ENCODE measurements around the gene ISG15. TPM values are rescaled to one million over a fixed set of nuclear protein-coding genes. Genes with fewer than 3 reads are reported as not detected.
"Not testable (repeated sequence)": the region's sequence is repeated elsewhere in the genome, so short reads cannot be mapped to it uniquely, and the experiment has no call there.

ISG15 gene
- total RNA-seq, 1 donor from 2014 or later, result 109 TPM

DNA sequence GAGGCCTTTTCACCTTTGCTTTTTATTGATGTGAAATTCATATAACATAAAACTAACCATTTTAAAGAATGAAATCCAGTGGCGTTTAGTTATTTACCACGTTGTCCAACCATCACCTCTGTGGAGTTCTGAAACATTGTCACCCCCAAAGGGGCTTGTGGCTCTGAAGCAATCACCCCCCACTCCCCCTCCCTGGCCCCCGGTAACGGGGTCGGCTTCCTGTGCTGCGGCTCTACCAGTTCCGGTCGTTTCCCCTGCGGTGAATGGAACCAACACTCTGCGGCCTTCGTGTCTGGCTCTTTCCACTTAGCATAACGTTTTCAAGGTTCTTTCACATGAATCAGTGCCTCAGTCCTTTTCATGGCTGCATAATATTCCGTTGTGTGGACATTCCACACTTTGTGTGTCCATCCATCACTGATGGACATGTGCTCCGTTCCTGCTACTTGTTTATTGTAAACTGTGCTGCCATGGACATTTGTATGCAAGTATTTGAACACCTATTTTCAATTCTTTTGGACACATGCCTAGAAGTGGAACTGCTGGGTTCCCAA, 1.8 kb upstream of the ISG15 start:
- DNase-seq (ENCODE audit: low read depth in 2 of 2), result no peak

DNA sequence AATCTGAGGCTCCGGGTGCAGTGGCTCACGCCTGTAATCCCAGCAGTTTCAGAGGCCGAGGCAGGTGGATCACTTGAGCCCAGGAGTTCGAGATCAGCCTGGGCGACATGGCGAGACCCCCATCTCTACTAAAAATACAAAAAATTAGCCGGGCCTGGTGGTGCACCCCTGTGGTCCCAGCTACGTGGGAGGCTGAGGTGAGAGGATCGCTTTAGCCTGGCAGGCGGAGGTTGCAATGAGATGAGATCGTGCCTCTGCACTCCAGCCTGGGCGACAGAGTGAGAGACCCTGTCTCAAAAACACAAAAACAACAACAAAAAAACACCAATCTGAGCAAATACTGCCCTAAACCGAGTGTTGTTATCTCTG, 577 bp upstream of the ISG15 start:
- DNase-seq (ENCODE audit: low read depth in 2 of 2), result not testable (repeated sequence)

DNA sequence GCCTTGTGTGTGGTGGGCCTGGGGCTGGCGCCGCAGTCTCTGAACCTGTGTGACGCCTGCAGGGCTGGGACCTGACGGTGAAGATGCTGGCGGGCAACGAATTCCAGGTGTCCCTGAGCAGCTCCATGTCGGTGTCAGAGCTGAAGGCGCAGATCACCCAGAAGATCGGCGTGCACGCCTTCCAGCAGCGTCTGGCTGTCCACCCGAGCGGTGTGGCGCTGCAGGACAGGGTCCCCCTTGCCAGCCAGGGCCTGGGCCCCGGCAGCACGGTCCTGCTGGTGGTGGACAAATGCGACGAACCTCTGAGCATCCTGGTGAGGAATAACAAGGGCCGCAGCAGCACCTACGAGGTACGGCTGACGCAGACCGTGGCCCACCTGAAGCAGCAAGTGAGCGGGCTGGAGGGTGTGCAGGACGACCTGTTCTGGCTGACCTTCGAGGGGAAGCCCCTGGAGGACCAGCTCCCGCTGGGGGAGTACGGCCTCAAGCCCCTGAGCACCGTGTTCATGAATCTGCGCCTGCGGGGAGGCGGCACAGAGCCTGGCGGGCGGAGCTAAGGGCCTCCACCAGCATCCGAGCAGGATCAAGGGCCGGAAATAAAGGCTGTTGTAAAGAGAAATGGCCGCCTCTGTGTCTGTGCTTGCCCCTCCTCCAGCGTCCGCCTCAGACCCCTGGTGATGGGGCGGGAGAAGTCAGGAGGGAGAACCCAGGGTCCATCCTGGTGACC, 788 bp downstream of the ISG15 start:
- peak in 1 of 2 donors; percentile 54 for DNase-seq (ENCODE audit: low read depth in 2 of 2)

DNA sequence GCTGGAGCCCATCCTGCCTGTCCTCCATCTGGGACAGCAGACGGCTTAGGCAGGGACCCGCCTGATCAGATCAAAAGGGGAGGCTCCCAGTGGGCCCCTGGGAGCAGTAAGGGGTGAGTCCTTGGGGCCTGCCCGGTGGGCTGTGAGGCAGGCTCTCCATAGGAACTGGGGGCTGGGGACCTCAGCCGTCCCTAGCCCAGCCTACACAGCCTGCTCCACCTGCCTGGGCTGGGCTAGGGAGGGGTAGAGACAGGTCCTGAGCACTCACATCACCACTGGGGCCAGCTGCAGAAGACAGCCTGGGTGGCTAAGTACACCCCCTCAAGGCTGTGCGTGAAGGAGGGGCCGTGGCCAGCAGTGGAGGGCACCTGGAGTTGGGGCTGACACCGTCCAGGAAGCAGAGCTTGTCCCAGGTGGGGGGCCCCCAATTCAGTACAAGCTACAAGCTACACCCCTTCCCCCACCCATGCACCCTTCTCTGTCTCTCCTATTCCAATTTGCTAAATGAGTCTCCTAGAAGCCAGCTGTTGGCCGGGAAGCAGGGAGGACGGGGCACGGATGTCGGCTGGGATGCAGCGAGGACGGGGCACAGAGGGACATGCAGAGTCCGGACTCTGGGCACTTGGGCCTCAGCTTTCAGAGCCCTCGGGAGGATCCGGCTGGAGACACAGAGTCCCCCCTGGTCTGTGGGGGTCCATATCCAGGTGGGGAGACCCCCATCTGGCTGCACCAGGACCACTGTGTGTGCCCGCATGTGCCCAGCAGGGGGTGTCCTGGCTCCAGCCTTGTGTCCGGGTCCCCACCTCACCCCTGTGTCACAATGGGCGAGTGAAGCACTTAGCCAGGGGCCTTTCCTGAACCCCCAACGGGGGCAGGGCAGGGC, 1.7 kb downstream of the ISG15 start:
- peak; percentile 41 to 47 for DNase-seq (ENCODE audit: low read depth in 2 of 2)

DNA sequence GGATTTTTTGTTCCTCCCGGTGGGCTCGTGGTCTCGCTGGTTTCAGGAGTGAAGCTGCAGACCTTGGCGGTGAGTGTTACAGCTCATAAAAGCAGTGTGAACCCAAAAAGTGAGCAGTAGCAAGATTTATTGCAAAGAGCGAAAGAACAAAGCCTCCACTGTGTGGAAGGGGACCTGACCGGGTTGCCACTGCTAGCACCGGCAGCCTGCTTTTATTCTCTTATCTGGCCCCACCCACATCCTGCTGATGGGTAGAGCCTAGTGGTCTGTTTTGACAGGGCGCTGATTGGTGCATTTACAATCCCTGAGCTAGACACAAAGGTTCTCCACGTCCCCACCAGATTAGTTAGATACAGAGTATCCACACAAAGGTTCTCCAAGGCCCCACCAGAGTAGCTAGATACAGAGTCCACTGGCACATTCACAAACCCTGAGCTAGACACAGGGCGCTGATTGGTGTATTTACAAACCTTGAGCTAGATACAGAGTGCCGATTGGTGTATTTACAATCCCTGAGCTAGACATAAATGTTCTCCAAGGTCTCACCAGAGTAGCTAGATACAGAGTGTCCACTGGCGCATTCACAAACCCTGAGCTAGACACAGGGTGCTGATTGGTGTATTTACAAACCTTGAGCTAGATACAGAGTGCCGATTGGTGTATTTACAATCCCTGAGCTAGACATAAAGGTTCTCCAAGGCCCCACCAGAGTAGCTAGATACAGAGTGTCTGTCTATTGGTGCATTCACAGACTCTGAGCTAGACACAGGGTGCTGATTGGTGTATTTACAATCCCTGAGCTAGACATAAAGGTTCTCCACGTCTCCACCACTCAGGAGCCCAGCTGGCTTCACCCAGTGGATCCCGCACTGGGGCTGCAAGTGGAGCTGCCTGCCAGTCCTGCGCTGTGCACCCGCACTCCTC, 4.4 kb downstream of the ISG15 start:
- not testable (repeated sequence) for DNase-seq (ENCODE audit: low read depth in 2 of 2)

DNA sequence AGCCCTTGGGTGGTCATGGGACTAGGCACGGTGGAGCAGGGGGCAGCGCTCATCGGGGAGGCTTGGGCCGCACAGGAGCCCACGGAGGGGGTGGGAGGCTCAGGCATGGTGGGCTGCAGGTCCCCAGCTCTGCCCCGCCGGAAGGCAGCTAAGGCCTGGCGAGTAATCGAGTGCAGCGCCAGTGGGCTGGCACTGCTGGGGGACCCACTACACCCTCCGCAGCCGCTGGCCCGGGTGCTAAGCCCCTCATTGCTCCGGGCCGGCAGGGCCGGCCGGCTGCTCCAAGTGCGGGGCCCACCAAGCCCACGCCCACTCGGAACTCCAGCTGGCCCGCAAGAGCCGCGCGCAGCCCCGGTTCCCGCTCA, 5.0 kb downstream of the ISG15 start:
- not testable (repeated sequence) for DNase-seq (ENCODE audit: low read depth in 2 of 2)

DNA sequence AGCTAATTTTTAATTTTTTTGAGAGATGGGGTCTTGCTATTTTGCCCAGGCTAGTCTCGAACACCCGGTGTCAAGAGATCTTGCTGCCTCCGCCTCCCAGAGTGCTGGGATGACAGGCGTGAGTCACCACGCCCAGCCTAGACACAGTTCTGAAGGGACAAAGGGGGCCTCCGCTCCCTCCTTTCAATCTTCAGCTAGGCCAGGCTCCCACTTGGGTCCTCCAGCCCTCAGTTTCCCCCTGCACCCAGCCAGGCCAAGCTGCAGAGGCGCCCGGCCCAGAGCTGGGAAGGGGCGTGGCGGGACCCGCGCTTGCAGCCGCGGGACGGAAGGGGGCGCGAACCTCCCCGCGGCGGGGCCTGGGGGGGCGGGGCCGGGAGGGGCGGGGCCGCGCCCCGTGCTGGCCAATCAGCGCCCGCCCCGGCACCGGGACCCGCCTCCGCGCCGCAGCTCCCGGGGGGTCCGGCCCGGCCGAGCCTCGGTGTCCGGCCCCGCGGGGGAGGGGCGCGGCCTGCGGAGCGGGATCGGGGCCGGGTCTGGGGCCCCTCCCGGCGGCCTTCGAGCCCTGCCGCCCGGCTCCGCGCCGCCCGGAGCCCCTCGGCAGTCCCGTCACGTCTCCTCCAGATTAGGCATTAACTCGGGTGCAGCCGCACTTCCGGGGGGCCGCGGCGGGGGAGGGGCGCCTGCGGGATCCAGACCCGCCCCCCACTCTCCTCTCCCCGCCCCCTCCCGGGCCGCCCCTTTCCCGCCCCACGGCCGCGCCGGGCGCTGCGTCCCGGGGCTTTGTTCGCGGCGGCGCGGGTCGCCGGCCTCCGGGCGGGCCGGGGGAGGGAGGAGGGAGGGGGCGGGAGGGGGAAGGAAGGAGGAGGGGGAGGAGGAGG, 6.1 kb downstream of the ISG15 start:
- peak; percentile 89 to 93 for DNase-seq (ENCODE audit: low read depth in 2 of 2)

DNA sequence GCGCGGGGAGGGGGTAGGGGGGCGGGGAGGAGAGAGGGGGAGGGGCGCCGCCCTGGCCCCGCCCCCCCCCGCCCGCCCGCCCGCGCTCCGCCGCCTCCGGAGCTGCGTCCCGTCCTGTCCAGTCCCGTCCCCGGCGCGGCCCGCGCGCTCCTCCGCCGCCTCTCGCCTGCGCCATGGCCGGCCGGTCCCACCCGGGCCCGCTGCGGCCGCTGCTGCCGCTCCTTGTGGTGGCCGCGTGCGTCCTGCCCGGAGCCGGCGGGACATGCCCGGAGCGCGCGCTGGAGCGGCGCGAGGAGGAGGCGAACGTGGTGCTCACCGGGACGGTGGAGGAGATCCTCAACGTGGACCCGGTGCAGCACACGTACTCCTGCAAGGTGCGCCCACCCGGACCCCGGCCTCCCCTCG, 6.7 kb downstream of the ISG15 start, which contains the start of gene AGRN:
Gene AGRN (plus strand): TSS at position 121 of the 405 bp plus-strand sequence. CDS start 53 bp downstream, at position 174.
- peak in 1 of 2 donors; percentile 40 for DNase-seq (ENCODE audit: low read depth in 2 of 2)

DNA sequence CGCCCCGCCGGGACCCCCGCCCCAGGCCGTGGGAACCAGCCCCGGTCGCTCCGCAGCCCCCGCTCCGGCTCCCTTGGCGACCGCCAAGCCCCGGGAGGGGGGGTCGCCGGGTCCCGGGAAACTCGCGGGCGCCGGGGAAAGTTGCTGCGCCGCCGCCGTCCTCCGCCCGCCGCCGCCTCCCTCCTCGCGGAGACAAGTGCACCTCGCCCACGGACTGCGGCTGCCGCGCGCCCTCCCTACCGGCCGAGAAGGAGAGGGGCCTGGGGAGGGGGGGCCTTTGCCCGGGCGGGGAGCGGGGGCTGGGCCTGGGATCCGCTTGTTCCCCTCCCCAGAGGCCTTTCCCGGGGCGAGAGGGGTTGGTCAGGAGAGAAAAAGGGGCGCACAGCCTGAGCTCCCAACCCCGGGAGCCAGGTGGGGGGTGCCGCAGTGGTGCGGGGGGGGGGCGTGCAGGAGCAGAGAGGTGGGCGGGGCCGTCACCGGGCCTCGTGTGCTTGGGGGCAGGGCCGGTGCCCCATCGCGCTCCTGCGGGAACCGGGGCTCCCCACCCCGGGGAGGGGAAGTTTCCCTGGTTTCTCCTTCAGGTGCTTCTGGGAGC, 7.2 kb downstream of the ISG15 start:
- peak in 1 of 2 donors; percentile 33 for DNase-seq (ENCODE audit: low read depth in 2 of 2)

DNA sequence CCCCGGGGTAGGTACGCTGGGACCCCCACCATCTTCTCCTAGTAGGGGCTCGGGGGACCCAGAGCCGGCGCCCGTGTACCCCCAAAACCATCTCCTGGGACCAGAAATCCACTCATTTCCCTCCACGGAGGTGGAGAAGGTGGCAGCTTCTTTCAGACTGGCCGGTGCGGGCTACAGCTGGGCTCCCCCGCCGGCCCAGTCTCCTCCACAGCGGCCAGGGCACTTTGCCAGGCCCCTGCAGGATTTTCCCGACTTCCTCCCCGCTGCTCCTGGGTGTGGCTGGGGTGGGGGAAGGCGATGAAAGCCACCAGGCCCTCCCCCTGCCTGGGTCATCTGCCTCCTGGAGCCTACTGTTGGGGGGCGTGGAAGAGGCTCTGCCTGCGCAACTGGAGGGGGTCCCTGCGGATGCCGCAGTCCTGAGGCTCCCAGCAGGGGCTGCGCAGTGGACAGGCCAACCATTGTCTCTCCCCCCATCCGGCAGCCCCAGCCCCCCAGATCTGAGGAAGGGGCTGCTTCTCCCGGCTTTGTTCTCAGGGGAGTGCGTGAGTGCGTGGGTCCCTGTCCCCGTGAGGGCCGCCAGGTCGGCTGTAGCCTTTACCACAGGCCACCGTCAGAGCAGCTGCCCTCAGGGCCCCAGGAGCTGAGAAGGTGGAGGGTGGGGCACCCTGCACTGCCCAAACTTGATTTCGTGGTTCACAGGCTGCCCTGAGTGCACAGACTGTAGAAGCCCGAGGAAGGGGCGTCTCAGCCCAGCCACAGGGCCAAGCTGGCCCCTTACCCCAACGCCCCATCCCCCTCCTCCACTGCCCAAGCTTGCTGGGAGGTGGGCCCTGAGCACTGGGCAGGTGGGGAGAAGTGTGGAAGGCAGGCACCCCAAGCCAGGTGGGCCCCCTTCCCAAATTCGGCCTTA, 8.0 kb downstream of the ISG15 start:
- DNase-seq (ENCODE audit: low read depth in 2 of 2), result peak; percentile 34 to 79

DNA sequence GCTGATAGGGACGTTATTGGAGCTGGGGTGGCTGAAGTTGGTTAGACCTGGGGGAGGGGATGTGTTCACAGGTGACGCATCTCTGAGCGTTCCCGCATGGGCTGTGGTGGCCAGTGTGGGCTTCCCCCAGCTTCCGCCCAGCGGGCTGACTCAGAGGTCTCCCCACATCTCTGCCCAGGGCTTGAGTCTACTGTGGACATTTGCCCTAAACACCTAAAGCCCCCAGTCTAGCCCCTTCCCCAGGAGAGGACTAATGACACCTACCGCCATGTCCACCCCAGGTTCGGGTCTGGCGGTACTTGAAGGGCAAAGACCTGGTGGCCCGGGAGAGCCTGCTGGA, 8.6 kb downstream of the ISG15 start:
- DNase-seq (ENCODE audit: low read depth in 2 of 2), result peak in 1 of 2 donors; percentile 72

DNA sequence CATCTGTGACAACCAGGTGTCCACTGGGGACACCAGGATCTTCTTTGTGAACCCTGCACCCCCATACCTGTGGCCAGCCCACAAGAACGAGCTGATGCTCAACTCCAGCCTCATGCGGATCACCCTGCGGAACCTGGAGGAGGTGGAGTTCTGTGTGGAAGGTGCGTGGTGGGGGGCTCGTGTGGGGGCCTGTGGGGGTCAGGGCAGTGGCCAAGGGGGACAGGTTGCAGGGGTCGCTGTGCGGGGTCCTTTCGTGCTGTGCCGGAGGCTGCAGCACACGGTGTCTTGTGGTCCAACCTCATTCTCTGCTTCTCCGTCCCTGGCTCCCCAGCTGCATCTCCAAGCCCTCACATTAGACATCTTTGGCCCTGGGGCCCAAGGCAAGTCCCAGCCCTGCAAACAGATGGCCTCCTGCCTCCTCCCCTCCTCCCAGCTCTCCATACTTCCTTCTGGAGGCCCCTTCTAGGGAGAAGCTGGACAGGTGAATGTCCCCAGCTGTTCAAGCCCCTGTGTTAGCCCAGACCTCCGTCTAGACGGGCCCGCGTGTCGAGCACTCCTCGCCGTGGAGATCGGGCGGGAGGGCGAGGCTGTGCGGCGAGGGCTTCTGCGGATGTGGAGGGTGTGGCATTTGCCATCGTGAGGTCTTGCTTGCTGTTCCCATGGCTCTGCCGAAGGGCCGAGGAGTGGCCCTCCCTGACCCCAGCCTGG, 9.2 kb downstream of the ISG15 start:
- no peak for DNase-seq (ENCODE audit: low read depth in 2 of 2)

DNA sequence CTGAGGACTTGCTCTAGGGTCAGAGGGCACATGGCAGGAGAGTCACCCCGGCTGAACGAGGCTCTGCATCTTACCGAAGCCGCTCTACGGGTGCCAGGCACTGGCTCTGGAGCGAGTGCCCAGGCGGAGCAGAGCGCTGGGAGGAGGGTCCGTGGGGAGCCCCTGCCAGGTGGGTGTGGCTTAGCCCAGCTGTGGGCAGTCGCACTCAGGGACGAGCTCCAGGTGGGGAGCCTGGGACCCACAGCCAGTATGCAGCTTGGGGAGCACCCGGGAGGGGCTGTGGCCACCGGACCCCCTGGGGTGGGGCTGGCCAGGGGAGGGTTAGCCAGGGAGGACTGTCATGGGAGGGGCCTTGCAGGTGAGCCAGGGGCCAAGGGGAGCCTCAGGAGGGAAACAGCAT, 10.4 kb downstream of the ISG15 start:
- DNase-seq (ENCODE audit: low read depth in 2 of 2), result no peak

DNA sequence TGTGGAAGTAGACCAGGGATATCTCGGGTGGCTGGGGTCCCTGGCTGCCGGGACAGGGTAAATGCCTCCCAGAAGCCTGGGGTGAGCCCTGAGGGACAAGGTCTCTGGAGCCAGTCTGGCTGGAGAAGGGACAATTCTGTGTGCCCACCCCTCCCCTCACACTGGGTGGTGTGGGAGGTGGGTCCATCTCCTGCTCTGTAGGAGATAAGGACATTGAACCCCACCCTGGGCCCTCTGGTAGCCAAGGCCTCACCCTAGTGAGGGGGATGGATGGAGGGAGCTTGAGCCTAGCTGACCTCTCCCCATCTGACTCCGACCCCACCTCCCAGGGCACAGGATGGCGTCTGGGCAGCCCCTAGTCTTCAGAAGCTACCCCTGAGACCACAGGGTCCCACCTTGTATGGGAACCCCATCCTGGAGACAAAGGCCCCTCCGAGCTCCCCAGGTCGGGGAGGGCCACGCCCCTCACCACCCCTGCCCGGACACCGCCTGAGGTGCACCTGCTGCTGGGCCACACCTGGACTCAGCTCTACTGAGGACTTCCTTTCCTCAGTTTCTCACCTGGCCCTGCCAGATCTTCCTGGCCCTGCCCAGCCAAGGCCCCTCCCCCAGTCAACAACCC, 11.0 kb downstream of the ISG15 start:
- no peak for DNase-seq (ENCODE audit: low read depth in 2 of 2)

DNA sequence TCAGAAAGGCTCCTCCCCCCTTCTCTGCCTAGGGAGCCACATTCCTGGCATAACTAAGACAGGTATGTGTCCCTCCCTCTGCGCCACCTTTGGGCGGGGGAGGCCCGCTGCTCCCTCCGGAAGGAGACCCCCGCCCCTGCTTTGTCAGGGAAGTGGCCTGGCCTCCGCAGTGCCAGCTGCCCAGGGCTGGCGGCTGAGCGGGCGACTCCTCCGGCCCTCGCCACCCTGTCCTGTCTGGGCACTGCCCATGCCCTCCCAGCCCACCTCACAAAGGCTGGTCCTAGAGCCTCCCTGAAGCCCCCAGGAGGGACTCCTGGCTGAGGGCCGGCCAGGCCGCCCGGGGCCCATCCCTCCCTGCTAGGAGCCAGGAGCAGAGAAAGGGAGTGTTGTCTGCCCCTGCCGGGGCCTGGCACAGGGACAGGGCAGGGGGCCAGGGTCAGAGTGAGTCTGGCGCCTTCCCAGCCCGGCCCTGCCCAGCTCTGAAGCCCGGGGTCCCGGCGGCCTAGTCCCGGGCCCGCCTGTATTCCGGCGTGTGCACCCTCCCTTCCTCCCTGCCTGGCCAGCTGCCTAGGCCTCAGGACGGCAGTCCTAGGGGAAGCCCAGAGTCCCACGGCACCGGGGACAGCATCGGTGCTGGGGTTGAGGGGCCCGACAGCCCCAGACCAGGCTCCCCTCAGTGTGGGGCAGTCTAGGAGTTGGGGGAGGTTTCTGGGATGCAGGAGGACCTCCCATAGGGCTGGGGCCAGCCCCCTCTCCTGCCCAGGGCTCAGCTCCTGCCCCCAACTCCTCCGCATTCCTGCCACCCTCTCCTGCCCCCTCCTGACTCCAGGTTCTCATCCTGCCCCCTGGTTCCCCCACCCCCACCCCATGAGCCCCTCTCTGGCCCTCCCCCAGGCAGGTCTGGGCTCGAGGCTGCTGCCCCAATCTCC, 11.7 kb downstream of the ISG15 start:
- peak in 1 of 2 donors; percentile 45 for DNase-seq (ENCODE audit: low read depth in 2 of 2)

DNA sequence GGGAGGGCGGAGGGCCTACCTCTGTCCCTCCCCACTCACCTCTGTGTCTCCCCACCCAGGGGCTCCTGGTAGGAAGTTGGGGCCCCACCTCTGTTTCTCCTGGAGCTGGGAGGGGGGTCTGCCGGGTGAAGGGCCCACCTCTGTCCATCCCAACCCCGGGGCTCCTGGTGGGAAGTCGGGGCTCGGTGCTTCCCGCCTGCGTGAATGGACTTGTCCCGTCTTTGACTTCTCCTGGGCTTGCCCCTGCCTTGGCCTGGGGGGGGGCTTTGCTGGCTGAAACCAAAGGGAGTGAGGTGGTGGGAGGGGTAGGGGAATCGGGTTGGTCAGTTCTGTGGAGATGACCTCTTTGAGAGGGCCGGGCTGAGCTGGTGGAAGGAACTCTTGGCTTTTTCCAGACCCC, 12.4 kb downstream of the ISG15 start:
- no peak for DNase-seq (ENCODE audit: low read depth in 2 of 2)

Data from lung microvascular endothelial cell (primary cell).